HG02885 (cell line): ENCODE measurements around the gene TRABD2B.

Experiments
- ATAC-seq: cut with Tn5 transposase; IDR thresholded peaks from one replicate; pipeline ENCODE4 v1.9.1; 2021; ENCODE audit warnings: mild to moderate bottlenecking; ENCODE audit not compliant: unreplicated experiment, poor library complexity

Gene TRABD2B

DNA sequence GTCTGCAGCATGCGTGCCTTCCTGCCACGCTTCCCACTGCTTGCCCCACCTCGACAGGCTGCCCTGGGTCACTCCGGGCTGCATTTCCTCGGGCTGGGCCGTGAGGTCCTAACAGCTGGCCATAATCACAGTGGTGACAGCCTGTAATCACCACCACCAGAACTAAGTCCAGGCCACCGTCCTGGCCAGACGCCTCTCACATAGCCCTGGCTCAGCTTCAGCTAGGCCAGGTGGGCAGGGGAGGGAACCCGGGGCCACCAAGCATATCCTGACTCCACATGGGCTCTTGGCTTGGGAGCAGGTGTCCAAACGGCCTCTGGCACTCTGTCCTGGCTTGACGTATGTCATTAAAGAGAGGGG lies 229.5 kb downstream of the TRABD2B start:
- no peak for ATAC-seq

DNA sequence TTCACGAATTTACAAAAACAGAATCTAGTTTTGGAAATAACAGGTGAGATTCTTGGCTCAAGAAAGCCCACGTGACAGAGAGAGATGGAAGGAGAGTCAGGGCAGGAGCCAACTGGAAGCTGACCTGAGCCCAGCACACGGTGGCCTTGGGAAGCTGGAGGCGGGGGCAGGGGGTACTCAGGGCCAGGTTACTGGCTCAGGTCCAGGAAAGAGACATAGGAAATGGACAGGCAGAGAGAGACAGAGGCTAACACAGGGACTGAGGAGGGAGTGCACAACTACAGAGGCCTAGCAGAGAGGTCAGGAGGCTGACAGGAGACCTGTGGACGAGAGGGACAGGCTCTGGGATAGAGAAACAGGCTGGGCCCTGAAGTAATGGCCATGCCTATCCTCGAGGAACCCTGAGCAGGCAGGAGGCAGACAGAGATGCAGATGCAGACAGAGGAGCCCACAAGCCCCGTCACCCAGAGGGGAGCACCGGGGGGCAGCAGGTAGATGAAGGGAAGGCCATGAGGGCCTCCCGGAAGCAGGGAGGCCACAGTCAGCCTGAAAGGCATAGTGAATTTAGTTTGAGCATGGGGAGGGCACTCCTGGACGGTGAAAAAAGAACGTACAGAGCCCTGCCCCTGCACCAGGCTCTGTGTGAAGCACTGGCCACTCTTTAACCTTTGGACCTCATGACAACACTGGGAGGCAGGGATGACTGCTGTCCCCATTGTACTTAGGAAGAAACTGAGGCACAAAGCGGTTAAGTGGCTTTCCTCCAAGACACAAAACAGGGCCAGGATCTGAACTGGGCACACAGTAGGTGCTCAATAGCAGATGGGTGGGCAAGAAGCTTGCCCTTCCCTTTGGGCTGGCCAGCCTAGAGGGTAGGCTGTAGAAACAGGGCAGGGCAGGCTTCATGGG lies 230.1 kb downstream of the TRABD2B start:
- no peak for ATAC-seq

DNA sequence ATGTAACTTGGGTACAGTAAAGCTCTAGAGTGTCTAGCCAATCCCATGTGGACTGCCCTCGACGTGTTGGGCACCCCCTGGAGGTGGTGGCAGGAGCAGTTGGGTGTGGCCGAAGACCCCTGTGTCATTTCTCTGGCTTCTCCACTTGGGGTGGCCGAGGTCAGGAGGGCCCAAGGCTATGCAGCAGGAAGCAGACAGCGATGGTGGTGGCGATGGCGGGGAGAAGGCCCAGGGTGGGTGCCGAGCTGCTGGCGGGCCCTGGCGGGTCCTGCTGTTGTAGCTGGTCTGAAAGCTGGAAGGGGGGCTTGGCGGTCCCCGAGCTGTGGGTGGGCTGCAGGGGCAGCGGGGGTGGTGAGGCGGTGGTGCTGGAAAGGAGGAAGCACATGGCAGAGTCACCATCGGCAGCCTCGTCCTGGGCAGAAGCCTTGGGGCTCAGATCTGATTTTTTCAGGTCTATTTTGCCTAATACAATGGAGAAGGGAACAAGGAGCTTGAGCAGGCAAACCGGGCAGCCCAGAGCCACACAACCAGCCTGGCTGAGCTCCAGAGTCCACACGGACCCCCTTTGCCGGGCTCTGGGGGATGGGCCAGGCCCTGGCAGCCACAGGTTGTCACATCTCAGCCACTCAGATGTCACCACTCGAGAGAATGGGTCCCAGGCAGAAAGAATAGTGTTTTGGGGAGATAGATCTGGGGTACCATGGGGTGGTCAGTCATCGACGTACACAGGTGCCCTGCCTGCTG lies 231.3 kb downstream of the TRABD2B start:
- ATAC-seq, result no peak

DNA sequence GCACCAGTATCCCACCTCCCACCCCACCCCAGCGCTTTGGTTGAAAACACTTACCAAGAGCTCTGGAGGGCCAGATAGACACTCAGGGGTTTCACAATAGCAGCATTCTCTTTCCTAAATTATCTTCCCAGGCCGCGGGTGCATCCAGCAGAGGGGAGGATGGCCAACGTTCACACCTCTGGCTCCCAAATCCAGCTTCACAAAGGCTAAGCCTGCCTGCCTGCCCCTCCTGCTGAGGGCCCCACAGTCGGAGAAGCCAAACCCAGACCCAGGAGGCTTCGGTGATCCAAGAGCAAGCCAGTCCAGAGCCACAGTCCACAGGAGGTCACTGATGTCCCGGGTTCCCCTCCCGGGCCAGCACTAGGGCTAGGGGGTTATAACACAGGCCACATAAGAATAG lies 231.9 kb downstream of the TRABD2B start:
- no peak for ATAC-seq

DNA sequence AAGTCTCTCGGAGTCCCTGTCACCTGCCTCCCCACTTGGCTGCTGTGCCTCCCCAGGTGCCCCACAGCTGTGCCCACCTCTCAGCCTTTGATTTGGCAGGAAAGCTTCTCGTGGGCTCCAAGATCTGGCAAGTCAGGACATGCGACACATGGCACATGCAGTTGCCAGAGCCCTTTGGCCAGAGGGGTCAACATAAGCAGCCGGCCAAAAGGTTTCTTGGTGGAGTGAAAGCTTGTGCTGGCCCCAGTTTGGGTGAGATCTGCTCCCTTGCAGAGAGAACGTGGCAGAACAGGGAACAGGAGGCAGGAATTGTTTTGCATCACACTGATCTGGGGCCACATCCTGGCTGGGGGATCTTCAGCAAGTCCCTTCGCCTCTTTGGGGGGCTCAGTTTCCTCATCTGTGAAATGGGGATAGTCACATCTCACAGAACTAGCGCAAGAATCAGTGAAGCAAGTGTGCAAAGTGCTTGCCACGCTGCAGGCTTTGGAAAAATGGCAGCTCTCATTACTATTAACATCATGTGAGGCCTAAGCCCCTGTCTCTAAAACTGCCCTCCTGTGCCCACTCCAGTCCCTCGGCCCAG lies 232.6 kb downstream of the TRABD2B start:
- no peak for ATAC-seq

DNA sequence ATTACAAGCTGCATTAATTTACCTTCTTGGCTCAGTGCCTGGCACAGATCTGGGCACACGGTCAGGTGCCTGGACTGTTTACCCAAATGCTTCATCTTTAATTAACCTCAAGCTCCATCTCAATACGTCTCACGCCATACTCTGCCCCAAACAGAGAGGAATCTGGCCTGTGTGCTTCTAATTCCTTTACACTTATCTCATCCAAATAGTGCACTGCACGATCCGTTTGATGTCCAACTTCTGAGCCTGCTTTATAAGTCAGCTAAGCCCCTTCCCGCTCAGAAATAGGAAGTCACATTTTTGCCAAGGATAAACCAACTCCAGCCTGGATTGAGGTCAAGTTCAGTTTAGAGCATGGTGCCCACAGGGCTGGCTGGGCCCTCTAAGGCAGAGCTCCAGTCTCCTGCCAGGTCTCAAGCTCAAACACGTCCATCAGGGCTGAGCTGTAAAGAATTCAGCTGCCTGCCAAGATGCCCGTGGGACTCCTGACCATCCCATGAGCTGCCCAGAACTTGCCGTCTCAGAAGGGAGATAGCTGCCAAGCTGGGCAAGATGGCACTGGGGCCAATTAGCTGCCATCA lies 233.5 kb downstream of the TRABD2B start:
- no peak for ATAC-seq

DNA sequence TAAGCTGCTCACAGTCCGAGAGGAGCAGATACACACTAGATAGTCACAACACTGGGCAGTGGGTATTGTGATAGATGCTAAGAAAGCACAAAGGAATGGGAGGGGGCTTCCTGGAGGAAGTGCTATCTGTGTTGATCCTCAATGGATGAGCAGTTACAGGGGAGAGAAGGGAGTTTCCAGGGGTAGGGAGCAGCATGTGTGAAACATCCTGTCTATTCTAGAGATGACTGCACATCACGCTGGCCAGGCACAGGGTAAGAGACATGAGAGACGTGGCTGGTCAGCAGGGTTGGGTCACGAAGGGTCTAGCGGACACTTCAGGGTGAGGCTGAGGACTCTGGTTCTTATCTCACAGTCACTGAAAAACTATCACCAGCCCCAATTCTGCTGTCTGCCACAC lies 235.2 kb downstream of the TRABD2B start:
- no peak for ATAC-seq

DNA sequence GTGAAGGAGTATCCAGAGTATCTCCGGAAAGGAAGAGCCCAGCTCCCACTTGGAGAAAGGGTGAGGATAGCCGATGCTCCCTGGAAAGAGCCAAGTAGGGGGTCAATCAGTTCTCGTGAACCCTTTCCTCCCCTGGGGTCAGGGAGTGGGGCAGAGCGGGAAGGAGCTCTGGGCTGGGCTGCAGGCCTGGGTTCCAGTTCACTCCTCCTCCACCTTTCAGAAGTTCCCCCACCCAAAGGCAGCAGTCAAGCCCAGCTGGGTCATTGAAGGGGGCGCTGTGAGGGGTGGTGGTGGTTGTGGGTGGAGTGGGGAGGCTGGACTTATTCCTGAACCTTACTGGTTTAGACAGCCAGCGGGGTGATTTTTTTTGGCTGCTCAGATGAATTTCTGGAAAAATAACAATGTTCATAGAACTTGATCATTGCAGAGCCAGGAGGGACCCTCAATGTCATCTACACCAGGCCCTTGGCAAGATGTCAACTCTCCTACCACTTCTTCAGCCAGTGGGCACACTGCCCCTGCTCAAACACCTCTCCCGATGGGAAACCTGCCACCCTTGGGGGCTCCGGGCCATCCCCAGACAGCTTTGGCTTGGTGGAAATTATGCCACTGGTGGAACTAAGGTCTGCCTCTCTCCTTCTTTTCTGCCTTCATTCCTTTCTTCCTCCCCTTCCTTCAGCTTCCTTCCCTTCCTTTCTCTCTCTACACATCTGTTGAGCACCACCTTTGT lies 235.8 kb downstream of the TRABD2B start:
- no peak for ATAC-seq

DNA sequence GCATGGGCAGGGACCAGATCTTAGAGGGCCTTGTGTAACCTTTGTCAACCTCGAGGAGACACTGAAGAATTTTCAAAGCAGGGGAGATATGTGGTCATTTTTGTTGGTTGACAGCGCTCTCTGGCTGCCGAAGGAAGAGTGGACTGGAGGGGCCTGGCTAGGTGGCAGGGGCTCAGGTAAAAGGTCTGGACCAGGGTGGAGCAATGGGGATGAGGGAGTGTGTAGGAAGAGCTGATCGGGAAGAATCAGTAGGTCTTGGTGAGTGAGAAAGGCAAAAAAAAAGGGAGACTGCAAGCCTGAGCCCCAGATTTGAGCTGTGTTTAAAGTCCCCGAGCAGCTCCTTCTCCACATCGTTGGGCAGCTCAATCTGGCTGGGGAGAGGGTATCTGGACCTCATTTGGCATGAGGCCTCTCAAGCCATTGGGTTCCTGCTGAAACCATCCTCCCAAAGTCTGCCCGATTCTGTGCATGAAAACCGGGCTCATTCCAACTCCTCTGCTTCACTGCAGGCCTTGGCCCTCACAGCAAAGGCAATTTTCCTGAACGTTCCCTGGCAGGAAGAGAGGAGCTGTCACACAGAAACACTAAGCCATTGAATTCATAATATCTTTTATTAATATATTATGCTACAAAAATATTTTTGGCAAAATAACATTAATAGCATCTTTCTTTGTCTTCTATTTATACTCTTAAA lies 237.1 kb downstream of the TRABD2B start:
- no peak for ATAC-seq

DNA sequence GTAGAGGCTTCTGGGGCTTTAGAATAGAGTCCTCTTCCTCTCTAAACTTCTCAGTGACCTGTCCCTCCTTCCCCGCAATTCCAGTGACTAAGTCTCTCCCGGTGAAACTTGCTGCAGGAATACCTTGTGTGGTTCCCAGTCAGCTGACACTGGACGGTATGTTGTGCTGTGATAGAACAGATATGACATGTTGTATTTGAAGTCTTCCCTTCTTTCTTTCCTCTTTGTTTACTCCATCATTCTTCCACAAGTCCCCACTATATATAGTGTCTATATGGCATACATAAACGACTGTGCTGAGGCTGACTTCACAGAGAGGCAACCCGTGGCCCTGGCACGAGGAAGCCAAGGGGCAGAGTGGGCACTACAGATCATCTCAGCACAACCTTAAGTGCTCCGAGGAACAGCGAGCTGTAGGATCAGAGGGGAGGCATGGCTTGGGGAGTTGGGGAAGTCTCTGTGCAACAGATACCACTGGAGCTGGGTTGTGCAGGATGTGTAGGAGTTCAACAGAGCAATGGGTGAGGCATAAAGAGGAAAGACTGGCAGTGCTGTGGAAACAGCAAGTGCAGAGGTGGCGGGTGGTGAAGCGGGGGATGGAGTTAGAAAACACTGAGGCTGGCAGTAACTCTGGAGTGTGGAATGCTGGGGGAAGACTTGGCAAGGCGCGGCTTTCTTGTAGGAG lies 237.8 kb downstream of the TRABD2B start:
- no peak for ATAC-seq

DNA sequence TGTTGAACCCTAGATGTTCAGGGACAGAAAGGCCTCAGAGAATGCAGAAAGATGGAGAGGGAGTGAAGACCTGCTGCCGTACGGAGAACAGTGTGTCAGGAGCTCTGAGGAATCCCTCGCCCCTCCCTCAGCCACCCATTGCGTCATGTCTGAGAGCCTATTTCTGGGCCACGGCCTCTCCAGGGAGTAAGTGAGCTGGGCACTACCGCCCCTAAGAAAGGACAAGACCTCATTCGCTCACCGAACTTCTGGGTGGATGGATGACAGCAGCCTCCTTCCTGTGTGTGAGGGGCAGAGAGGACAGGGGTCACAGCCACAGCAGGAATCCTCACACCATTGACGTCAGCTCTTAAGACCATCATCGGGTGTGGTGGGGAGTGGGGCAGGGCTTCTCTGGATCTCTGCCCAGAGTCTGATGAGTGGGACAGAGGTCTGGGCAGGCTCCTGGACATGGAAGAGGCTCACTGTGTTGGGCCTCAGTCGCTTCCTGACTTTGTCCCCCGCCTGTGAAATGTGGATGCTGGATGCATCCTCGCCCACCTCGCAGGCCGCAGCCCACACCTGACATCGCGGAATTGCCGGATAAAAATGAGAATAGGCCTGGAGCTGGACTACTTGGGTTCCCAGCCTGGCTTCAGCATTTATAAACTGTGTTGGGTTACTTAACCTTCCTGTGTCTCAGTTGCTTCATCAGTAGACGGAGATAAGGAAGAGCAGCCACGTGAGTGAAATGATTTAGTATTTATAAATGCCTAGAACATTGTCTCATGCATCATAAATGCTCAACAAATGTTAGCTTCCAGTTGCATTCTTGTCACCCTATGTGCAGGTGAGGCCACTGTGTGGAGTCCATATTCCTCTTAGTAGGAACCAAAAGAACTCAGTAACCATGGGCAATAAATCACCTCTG lies 238.6 kb downstream of the TRABD2B start:
- ATAC-seq, result no peak

DNA sequence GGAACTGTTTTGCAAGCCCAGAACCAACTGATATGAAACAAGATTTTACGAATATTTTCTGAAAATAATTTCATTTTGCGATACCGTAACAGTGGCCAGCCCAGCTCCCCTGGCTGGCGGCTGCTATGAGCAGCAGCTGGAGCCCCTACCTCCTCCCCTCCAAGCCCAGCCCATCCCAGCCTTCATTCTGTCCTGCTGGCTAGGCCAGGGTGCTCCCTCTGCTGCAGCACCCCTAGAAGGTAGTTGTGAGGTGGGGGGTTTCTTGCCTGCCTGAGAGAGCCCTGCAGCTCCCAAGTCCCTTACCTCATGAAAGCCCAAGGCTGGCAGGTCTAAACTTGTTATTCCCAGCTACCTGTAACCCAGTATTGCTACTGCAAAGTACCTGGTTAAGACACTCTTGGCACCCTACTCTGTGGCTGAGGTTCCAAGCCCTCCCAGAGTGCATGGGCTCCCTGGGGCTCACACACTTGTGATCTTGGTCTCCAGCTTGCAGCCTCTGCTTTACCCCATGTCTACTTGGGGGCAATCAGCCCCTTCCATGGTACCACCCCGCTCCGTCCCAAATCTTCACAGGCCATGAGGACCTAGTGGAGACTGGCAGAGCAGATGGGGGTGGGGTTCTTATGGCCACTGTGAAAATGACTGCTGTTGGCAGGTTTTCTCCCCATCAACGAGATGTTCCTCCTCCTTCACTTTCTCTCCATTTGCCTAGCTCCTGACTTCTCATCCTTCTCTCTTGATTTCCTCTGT lies 239.8 kb downstream of the TRABD2B start:
- no peak for ATAC-seq

DNA sequence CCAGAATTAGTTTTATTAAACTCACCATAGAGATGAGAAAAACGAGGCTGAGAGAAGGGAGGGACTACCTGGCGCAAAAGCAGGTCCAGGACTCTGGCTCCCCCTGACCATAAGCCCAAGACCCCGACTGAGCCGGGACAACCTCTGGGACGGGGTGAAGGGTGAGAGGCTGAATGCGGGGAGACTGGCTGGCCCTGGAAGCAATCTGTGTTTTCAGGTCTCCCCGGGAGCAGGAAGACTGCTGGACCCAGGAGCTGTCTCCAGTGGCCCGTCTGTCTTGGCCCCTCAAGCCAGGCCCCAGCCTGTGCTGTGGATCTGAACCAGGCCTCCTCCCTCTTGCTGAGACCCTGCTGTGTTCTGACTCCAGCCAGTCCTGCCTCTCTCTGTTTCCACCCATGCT lies 240.8 kb downstream of the TRABD2B start:
- no peak for ATAC-seq

DNA sequence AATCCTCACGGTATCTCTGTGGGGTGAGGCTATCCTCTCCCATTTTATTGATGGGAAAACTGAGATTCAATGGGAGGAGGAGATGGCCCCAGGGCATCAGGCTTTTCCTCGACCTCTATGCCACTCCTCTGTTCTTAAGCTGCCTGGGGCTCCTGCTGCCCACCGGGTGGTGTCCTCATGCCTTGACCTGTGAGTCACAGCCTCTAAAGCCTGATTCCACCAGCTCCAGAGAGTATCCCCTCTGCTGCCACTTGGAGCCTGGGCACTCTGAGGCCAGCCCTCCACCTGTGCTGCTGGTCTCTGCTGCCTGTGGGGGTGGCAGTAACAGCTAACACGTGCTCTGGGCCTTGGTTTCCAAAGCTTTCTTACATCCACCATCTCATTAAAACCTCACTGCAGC lies 241.2 kb downstream of the TRABD2B start:
- ATAC-seq, result no peak

DNA sequence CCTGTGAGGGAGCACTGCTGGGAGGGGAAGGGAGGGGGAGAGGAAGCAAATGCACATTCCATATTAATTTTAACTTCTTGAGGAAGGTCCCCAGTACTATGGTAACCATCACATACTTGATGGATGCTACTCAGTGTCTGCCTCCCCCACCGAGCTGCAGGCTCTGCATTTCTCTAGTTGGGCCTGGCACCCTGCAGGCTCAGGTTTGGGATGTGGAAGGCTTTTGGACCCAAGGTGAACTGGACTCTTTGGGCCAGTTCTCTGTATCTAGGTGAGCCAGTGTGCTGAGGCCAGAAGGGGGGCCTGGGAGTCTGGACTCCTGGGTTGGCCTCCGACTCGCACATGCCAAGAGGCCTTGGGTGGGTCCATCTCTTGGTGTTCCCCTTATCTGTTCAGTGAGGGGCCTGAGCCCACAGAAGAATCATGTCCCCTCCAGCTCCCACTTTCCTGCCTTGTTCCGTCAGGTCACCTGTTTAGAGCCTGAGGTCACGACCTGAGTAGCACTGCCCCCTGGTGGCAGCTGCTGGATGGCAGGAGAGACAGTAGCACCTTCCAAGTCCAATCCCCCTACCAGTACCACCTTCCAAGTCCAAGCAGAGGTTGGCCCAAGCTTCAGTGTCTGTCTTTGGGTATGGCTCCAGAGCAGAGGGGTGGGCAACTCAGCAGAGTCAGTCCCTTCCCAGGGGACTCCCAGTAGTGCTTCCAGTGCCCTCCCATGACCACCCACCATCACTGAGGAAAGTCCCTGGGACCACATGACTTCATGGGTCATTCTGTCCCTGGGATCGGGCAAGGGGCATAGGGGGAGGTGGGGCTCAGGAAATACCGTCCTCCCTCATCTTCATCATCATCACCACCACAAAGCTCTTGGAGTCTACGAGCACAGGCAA lies 241.8 kb downstream of the TRABD2B start:
- peak; percentile 66 for ATAC-seq

DNA sequence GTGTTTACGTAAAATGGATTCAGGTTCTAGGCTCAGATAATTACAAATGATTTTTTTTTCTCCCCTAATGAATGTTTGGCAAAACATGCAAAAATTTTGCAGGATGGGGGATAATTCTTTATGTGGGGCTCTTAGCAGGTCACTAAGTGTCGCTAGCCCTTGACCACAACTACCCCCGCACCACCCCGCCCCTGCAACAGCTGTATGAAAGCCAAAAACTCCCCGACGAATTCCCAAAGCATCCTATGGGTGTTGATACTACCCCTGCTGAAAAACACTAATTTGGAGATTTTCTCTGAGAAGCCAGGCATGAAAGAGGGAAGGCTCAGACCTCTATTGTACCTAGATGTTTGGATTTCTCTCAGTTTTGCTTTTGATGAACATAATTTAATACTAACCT lies 243.0 kb downstream of the TRABD2B start:
- ATAC-seq, result no peak

DNA sequence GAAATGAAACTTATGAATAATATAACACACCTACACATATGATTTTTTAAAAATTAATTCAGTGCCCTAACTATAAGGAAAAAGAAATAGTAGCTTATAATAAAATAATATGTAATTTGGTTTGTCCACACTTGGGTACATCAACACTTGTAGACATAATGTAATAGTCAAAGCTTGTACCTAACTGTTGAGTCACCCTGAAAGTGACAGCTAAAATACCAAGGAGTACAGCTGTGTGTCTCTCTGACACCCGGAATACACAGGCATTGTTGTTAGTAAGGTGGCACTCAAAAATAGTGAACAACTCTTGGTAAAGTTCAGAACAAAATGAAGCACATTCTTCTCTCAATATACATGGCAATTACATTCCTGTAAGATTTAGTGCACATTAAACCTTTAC lies 243.4 kb downstream of the TRABD2B start:
- peak; percentile 61 for ATAC-seq
